Peyer's patch (tissue), 4 donors: ENCODE measurements around the gene SEMA6B.

Experiments
- POLR2A ChIP-seq, 2 donors: fragments of 450-650 bp; IDR thresholded peaks; one replicate each; pipeline ENCODE4 v1.5.1; 2017; ENCODE audit warnings: antibody characterized with exemption in 2 of 2, mild to moderate bottlenecking in 2 of 2, moderate library complexity in 2 of 2
- TF ChIP-seq, protein P1 (sequence below), 6 experiments: fragments of 450-650 bp in 4 of 6; fragments of 200-600 bp in 2 of 6; sonication (generic) in 1 of 6; IDR thresholded peaks; one replicate each; pipeline ENCODE4 v1.5.1; 2017 to 2019; ENCODE audit warnings: antibody characterized with exemption in 6 of 6, mild to moderate bottlenecking in 3 of 6, moderate library complexity in 1 of 6

DNA sequence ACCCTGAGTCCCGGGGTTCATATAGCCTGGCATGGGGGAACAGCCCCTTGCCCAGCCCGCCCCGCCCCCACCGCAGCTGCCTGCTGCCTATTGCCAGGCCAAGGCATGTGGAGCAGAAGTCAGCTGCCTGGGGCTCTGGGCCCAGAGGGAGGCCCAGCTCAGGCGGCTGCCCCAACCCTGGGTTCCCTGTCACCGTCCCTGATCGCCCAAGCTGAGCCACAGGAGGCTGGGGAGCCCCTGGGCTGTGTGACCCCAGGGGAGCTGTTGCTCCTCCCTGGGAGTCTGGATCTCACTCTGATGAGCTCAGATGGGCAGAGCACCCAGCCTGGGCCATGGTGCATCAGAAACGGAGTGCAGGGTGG lies 42.6 kb downstream of the SEMA6B start:
- TF ChIP-seq, protein P1, sequence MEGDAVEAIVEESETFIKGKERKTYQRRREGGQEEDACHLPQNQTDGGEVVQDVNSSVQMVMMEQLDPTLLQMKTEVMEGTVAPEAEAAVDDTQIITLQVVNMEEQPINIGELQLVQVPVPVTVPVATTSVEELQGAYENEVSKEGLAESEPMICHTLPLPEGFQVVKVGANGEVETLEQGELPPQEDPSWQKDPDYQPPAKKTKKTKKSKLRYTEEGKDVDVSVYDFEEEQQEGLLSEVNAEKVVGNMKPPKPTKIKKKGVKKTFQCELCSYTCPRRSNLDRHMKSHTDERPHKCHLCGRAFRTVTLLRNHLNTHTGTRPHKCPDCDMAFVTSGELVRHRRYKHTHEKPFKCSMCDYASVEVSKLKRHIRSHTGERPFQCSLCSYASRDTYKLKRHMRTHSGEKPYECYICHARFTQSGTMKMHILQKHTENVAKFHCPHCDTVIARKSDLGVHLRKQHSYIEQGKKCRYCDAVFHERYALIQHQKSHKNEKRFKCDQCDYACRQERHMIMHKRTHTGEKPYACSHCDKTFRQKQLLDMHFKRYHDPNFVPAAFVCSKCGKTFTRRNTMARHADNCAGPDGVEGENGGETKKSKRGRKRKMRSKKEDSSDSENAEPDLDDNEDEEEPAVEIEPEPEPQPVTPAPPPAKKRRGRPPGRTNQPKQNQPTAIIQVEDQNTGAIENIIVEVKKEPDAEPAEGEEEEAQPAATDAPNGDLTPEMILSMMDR (IDR thresholded peaks at IDR 0.05): no peak
- TF ChIP-seq POLR2A (IDR thresholded peaks at IDR 0.05): no peak
